Stimulated activated naive B cell treated with anti-CD40 and anti-IgM and Interleukin-4, amounts not matched to agents 10 μg/mL and 1 μg/mL and 100 μg/mL, for 72 hours (primary cell): ENCODE data around the gene NOP16.

ENCODE experiments used
- ATAC-seq, 2 donors: fragments of 150-1000 bp; cut with Tn5 transposase; replicated peaks; 2 replicates each; pipeline ENCODE4 v1.10.0; 2021; ENCODE audit warnings: moderate library complexity in 1 of 2
- DNase-seq: peaks from one replicate; pipeline ENCODE4 v3.0.0; 2021
- H3K27ac Mint-ChIP-seq: one replicate; pipeline ENCODE4 v1.8.0; 2022; ENCODE audit warnings: mild to moderate bottlenecking, mixed read lengths
- H3K27me3 Mint-ChIP-seq, 2 donors: one replicate each; pipeline ENCODE4 v1.8.0; 2022; ENCODE audit warnings: mixed read lengths in 2 of 2
- H3K36me3 Mint-ChIP-seq, 2 donors: one replicate each; pipeline ENCODE4 v1.8.0; 2022; ENCODE audit warnings: mixed read lengths in 2 of 2, mild to moderate bottlenecking in 1 of 2
- H3K4me1 Mint-ChIP-seq, 2 donors: one replicate each; pipeline ENCODE4 v1.8.0; 2022; ENCODE audit warnings: mixed read lengths in 2 of 2, mild to moderate bottlenecking in 1 of 2
- H3K4me3 Mint-ChIP-seq, 2 donors: one replicate each; pipeline ENCODE4 v1.8.0; 2022; ENCODE audit warnings: mild to moderate bottlenecking in 2 of 2, mixed read lengths in 2 of 2, moderate library complexity in 1 of 2
- H3K9me3 Mint-ChIP-seq, 2 donors: one replicate each; pipeline ENCODE4 v1.8.0; 2022; ENCODE audit warnings: mixed read lengths in 2 of 2, mild to moderate bottlenecking in 1 of 2

NOP16 gene

DNA sequence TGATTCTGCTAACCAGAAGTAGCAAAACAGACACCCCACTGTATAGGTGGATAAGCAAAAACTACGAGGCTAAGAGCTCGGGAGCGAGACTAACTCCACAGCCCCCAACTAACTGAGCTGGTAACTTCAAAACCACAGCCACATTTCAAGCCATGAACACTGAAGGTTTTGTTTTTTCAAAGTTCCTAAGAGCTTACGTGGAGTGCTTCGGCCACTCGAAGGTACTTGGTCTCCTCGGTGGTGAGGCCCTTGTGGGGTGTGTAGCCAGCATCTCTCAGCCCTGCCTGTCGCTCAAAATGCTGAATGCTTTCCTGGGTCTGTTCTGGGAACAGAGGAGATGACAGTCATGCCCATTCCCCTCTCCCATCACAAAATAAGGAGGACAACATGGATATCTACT is 38.0 kb downstream of the NOP16 start:
- Mint-ChIP-seq H3K4me1 (peaks cover 19 to 22% of the 10 kb centered on the region in 2 donors), H3K36me3 (peaks cover 40 to 53% of the 10 kb centered on the region in 2 donors), H3K4me3 (no peak overlapping the region), H3K27ac (no peak overlapping the region), H3K27me3 (no peaks in the 10 kb centered on the region), H3K9me3 (no peaks in the 10 kb centered on the region)
- DNase-seq (no peak), ATAC-seq (no peak)

DNA sequence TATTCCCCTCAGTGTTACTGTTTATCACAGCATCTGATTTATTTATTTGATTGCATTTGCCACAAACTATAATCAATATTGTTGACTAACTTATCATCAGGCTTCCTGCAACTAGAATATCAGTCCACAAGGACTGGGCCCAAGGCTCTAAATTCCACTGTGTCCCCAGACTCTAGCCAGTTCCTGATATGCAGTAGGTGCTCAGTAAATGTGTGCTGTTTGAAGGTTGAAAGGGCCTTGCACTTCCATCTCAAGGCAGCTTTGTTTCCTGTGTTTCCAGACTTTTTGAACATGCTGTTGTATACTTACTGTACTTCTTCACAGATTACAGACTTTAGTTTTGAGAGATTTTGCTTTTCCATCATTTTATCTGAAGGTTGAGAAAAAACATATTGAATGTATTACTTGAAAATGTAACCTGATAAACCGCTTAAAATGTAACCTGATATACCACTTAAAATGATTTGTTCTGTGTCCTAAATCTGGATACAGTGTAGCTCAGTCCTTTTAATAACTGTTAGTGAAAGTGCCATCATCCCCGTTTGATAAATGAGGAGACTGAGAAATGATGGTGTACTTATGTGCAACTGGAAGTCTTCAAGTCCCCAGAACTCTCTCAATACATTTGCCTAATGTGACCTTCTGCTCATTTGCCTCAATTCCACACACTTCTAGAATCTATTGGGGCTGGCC is 45.5 kb downstream of the NOP16 start:
- no peak for ATAC-seq
- Mint-ChIP-seq H3K36me3 (peaks cover 16 to 31% of the 10 kb centered on the region in 2 donors), H3K9me3 (no peaks in the 10 kb centered on the region), H3K4me3 (no peak overlapping the region), H3K27ac (no peak overlapping the region), H3K27me3 (no peaks in the 10 kb centered on the region), H3K4me1 (no peaks in the 10 kb centered on the region)
- DNase-seq, result no peak

DNA sequence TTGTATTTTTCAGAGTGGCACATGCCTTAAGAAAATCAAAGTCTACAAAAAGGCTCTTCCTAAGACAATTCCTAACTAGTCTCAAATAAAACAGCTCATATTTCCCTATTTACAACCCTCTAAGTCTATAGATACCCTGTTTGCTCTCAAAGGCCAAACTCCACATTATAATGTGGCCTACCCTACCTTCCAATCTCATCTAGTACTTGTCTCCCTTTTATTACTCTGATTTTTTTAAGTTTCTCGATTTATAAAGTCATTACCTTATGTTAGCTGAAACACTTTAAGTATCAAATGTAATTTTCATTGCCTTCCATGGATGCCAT is 46.3 kb downstream of the NOP16 start:
- H3K9me3 Mint-ChIP-seq, result no peaks in the 10 kb centered on the region
- peaks cover 15 to 30% of the 10 kb centered on the region in 2 donors for H3K36me3 Mint-ChIP-seq
- H3K27me3 Mint-ChIP-seq, result no peaks in the 10 kb centered on the region
- no peak overlapping the region for H3K4me3 Mint-ChIP-seq
- no peaks in the 10 kb centered on the region for H3K4me1 Mint-ChIP-seq
- no peak for ATAC-seq
- no peak for DNase-seq
- H3K27ac Mint-ChIP-seq, result no peak overlapping the region

DNA sequence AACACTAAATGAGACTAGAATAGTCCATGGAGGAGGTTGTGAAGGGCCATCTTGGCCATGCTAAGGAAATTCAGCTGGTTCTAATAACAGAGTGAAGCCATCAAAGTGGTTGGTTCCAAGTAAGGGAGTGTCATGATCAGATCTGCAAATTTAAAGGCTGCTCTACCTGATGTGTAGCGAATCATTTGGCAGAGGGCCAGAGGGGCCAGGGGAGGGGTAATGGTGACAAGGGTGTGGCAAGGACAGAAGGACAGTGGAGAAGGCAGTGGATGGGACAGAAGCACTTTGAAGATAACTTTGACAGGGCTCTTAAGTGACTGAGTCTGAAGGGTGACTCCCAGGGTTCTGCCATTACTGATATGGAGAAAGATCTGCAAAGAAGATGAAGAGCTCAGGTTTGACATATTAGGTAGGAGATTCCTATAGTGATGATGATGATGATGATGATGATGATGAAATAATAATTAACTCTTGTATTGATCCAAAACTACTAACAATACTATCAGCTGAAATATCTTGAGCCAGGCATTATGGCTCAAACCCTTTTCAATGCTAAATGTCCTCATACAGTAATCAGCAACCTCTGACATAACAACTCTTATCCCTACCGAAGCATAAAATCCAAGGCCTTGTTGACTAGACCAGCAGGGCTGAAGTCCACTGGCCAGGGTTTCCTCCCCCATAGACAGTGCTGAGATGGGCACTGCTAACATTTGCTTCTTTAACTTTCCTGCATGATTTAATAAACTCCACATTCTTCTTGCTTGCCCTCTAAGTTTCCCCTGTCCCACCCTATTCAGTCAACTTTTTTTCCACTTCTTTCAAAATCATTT is 46.9 kb downstream of the NOP16 start:
- Mint-ChIP-seq H3K9me3 (no peaks in the 10 kb centered on the region), H3K27ac (no peak overlapping the region), H3K4me1 (no peaks in the 10 kb centered on the region), H3K4me3 (no peak overlapping the region), H3K27me3 (no peaks in the 10 kb centered on the region), H3K36me3 (peaks cover 20 to 35% of the 10 kb centered on the region in 2 donors)
- ATAC-seq (no peak), DNase-seq (no peak)

DNA sequence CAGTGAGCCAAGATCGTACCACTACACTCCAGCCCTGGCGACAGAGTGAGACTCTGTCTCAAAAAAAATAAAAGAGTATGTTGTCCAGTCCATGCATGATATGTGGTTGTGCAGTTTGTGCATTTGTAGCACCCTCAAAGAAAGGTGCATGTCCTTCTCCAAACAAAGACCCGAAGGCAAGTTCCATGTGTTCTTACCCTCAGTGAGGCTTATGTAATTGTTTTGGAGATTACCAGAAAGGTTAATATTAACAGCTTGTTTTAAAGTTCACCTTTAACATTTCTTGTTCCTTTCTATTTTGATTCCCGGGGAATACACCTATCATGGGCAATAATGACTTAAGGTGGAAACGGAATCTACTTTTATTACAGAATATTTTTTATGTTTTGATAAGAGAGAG is 49.1 kb downstream of the NOP16 start:
- Mint-ChIP-seq H3K4me3 (no peak overlapping the region), H3K36me3 (peaks cover 27 to 36% of the 10 kb centered on the region in 2 donors), H3K4me1 (no peaks in the 10 kb centered on the region), H3K9me3 (peaks cover 3 to 4% of the 10 kb centered on the region in 2 donors), H3K27ac (no peak overlapping the region), H3K27me3 (no peaks in the 10 kb centered on the region)
- DNase-seq (no peak), ATAC-seq (no peak)

DNA sequence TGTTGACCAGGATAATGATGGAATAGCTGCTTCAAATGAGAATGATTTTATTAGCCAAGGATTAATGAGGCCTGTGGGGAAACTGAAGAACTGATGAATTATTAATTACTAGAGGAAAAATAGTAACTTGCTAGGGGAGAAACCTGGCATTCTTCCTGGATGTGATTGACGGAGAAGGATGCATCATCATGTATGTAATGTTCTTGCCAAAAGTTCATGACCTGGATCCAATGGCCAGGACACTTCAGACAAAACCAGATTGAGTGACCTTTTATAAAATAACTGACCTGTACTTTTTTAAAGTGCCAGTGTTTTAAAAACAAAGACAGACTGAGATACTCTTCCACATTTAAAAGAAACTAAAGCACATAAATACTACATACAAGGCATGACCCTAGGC is 50.5 kb downstream of the NOP16 start:
- H3K4me3 Mint-ChIP-seq, result no peak overlapping the region

DNA sequence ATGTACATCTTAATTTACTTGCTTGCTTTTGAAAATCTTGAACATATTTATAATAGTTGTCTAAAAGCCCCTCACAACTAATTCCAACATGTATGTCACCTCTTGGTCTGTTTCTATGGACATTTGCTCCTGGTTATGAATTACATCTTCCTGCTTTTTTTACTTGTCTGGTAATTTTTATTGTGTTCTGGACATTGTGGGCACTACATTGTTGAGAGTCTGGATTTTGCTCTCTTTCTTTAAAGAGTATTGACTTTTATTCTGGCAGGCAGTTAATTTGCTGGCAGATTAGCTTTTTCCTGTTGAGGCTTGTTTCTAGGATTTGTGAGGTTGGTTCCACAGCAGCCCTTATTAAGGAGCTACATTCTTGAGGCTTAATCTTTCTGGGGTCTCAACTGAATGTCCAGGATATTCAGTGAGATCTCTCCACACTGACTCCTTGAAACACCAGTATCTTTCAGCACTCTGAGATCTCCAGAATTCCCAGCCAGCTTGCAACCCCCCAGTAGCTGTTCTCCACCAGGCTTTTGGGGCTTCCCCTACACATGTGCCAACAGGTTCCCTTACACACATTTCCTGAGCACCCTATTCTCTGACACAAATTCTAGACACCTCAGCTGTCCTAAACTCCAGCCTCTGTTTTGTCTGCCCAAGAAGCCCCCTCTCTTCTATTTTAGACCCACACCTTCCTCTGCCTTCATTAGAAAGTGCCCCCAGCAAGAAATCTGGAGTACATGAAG is 54.2 kb downstream of the NOP16 start:
- no peaks in the 10 kb centered on the region for H3K27me3 Mint-ChIP-seq
- ATAC-seq (no peak), DNase-seq (no peak)
- no peaks in the 10 kb centered on the region for H3K4me1 Mint-ChIP-seq
- no peak overlapping the region for H3K27ac Mint-ChIP-seq
- H3K4me3 Mint-ChIP-seq, result no peak overlapping the region
- peaks cover 8 to 12% of the 10 kb centered on the region in 2 donors for H3K9me3 Mint-ChIP-seq
- peaks cover 32 to 34% of the 10 kb centered on the region in 2 donors for H3K36me3 Mint-ChIP-seq

More for the DNA sequence above, 50.5 kb downstream of the NOP16 start:
- Mint-ChIP-seq H3K27me3 (no peaks in the 10 kb centered on the region), H3K27ac (no peak overlapping the region), H3K9me3 (peaks cover 8 to 12% of the 10 kb centered on the region in 2 donors), H3K4me1 (no peaks in the 10 kb centered on the region), H3K36me3 (peaks cover 36 to 45% of the 10 kb centered on the region in 2 donors)
- DNase-seq, result no peak
- ATAC-seq, result no peak
